AG09319 (cell line): ENCODE results near the gene GPER1.

Experiments
- DNase-seq: peaks from one replicate; pipeline ENCODE4 v3.0.0-alpha.2; 2010; ENCODE audit warnings: low read depth; ENCODE audit errors: extremely low read depth
- CTCF ChIP-seq: IDR thresholded peaks from 2 replicates; pipeline ENCODE4 v1.5.1; 2011; ENCODE audit warnings: low read depth, mild to moderate bottlenecking, inconsistent platforms, low read length, moderate library complexity

Gene GPER1

GRCh38 chr7:1074593-1075431 lies 13.1 kb upstream of the GPER1 start:
- TF ChIP-seq CTCF = no peak
- DNase-seq = no peak

- TF ChIP-seq CTCF = no peak
- DNase-seq = no peak
Observed at GRCh38 chr7:1076184-1077072, 11.5 kb upstream of the GPER1 start.

- TF ChIP-seq CTCF = no peak
- DNase-seq = no peak
Observed at GRCh38 chr7:1078519-1078918, 9.4 kb upstream of the GPER1 start.

- no peak for DNase-seq
- no peak for TF ChIP-seq CTCF
Observed at GRCh38 chr7:1078985-1079384, 8.9 kb upstream of the GPER1 start.

GRCh38 chr7:1079546-1079945 lies 8.4 kb upstream of the GPER1 start:
- no peak for DNase-seq

GRCh38 chr7:1080252-1080920 lies 7.5 kb upstream of the GPER1 start:
- no peak for DNase-seq

More at GRCh38 chr7:1079546-1079945, 8.4 kb upstream of the GPER1 start:
- TF ChIP-seq CTCF = no peak

More at GRCh38 chr7:1080252-1080920, 7.5 kb upstream of the GPER1 start:
- TF ChIP-seq CTCF = no peak
